Stimulated activated CD8-positive, alpha-beta memory T cell treated with anti-CD3 and anti-CD28 coated beads, Interleukin-15, amount 100 ng/mL, for 24 hours (primary cell): ENCODE data around the gene SRCAP.
"Not testable (repeated sequence)": the region's sequence is repeated elsewhere in the genome, so short reads cannot be mapped to it uniquely, and the experiment has no call there.

Experiments
- DNase-seq: peaks from one replicate; pipeline ENCODE4 v3.0.0-alpha.2; 2020; ENCODE audit warnings: low read depth

Gene SRCAP

DNA sequence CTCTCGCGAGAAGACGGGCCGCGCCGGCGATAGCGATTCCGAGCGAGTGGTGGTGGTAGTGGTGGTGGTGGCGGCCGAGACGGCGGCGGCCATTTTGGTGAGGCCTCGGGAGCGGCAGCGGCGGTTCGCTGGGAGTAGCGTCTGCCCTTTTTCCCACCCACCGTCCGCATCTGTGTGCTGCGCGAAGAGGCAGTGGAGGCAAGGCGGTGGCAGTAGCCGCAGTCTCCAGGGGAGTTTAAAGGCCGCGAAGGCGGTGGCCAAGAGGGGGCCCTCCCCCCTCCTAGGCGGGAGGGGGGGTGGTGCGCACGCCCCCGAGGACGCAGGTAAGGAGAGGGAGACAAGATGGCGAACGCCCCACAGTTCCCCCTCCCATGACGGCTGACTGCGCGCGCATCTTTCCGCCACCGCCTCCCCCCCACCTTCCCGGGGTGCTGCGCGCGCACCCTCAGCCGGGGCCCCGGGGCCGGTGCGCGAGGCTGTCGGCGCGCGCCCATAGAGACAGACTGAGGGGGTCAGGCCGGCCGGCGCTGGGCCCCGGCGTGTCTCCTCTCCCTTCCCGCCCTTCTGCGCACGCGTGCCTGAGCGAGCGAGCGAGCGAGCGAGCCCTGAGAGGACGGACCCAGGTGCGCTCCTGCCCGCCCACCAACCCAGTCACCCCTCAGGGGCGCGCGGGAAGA lies 694 bp upstream of the SRCAP start:
- peak; percentile 98 for DNase-seq

DNA sequence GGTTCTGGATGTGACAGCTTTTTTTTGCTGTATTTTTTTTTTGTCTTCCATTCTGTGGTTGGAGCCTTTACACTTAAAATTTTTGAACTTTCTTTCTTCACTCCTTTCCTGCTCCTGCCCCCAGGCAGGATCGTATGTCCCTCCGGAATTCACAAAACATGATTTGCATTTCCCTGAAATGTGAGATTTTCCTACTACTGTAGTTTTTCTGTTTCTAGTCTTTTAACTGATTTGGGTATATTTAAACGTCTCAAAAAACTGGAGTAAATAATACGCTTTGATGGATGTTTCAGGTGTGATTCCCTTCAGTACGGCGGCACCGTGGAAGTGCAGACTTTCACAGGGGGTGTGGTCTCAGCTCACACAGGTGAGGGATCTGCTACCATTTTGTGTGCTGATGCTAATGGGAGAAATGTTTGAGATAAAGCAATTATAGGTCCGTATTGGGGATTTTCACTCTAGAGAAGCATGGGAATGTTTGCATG lies 686 bp downstream of the SRCAP start:
- no peak for DNase-seq

DNA sequence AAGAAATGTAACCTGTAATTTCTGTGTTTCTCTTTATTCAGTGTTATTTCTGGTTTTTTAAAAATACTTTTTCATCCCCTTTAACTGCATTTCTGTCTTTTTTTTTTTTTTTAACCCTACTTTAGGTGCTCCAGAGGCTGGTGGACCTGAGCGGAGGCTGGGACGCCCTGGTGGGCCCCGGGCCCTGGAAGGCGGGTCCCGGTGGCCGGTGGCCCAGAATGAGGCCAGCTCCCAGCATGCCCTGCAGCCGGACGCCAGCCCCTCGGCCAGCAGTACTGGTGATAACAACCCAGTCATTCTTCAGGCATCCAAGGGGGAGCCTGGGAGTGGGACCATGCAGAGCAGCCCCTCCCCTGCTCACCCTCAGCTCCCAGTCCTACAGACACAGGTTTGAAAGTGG lies 1.5 kb downstream of the SRCAP start:
- no peak for DNase-seq

DNA sequence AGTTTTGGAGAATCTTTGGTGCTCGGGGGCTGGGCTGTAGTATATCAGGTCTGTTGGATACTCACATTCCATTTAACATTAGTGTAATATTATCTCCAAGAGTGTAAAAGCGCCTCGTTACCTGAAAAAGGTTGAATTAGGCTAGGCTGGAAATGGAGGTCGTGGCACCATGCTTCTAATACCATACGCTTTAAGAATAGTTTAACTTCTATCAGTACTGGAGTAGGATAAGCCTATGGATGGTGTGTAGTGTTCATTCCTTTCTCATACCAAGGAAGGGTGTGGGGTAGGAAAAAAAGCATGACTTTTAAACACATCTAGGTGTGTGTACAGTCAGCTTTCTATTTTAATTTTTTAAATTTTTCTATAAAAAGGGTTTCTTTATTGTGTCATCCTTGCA lies 2.0 kb downstream of the SRCAP start:
- no peak for DNase-seq

DNA sequence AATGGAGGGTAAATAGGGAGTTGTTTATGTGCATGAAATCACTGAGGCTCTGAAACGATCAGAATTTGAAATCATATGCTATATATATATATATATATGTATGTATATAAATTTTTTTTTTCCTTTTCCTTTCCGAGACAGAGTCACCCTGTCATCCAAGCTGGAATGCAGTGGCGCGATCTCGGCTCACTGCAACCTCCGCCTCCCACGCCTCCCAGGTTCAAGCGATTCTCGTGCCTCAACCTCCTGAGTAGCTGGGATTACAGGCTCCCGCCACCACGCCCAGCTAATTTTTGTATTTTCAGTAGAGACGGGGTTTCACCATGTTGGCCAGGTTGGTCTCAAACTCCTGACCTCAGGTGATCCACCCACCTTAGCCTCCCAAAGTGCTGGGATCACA lies 4.1 kb downstream of the SRCAP start:
- not testable (repeated sequence) for DNase-seq

DNA sequence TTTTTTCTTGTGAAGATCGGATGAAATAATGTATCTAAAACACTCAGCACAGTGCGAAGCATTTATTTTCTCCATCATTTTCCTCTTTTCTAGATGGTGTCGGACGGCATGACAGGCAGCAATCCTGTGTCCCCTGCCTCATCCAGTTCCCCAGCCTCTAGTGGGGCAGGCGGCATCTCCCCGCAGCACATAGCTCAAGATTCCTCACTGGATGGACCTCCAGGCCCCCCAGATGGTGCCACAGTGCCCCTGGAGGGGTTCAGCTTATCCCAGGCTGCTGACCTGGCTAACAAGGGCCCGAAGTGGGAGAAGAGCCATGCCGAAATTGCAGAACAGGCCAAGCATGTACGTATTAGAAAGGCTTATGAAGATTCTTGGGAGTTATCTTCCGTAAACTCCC lies 5.0 kb downstream of the SRCAP start:
- DNase-seq = no peak

DNA sequence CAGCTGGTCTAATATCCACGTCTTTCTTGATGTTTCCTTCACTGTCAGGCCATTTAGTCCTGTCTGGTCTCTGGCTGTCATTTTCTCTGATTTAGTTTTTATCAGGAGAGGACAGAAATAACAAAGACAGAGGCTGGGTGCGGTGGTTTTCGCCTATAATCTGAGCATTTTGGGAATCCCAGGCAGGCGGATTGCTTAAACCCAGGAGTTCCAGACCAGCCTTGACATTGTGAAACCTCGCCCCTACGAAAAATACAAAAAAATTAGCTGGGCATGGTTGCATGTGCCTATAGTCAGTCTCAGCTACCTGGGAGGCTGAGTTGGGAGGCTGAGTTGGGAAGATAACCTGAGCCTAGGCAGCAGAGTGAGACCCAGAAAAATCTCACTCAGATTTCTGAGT lies 7.1 kb downstream of the SRCAP start:
- no peak for DNase-seq

DNA sequence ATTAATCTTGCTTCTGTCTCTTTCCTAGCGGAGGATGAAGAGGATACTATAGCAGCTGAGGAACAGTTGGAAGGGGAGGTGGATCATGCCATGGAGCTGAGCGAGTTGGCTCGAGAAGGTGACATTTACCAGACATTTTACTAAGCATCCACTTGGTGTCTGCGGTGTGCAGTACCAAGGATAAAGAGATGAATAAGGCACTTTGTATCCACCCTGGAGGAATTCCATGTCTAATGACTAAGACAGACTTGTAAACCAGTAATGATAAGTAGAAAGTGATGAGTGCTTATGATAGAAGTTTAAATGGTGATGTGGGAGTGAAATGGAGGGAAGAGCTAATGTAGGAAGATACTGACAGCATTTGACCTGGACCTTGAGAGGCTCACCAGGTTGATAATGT lies 12.0 kb downstream of the SRCAP start:
- DNase-seq = no peak

DNA sequence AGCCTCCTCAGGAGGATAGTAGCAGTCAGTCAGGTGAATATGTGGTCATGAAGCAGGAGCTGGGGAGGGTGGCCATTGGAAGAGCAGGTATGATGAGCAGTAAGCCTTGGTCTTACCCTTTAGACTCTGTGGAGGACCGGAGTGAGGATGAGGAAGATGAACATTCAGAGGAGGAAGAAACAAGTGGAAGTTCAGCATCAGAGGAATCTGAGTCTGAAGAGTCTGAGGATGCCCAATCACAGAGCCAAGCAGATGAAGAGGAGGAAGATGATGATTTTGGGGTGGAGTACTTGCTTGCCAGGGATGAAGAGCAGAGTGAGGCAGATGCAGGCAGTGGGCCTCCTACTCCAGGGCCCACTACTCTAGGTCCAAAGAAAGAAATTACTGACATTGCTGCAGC lies 12.7 kb downstream of the SRCAP start:
- no peak for DNase-seq

DNA sequence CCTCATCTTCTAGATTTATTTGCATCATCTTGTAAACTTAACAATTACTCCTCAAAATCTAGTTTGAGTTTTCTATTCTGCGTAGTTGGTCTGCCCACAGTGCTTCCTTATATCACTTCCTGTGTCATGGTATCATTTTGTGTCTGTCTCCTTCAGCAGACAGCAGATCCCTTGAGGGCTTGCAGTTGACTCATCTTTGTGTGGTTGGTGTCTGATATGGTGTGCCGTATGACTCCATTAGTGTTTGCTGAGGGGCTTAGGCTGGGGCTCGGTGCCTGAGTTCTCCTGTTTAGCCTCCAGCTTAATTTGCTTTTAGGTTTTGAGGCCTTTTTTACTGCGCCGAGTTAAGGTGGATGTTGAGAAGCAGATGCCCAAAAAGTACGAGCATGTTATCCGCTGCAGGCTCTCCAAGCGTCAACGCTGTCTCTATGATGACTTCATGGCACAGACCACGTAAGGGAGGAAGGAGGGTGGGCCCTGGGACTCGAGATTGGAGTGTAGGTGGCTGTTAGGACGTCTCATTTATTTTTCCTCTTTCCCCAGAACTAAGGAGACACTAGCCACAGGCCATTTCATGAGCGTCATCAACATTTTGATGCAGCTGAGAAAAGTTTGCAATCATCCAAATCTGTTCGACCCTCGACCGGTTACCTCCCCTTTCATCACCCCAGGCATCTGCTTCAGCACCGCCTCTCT lies 16.9 kb downstream of the SRCAP start:
- DNase-seq = no peak

DNA sequence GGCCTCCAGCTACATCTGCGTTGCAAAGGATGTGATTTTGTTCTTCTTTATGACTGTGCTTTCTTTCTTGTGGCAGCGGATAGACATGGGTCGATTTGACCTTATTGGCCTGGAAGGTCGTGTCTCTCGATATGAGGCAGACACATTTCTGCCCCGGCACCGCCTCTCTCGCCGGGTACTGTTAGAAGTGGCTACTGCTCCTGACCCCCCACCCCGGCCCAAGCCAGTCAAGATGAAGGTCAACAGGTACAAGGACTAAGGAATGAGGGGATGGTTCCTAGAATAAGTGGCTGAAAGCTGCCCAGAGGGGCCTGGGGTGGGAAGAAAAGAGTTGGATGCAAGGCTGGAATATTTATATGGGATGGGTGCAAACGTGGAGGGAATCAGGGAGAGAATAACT lies 21.1 kb downstream of the SRCAP start:
- no peak for DNase-seq

DNA sequence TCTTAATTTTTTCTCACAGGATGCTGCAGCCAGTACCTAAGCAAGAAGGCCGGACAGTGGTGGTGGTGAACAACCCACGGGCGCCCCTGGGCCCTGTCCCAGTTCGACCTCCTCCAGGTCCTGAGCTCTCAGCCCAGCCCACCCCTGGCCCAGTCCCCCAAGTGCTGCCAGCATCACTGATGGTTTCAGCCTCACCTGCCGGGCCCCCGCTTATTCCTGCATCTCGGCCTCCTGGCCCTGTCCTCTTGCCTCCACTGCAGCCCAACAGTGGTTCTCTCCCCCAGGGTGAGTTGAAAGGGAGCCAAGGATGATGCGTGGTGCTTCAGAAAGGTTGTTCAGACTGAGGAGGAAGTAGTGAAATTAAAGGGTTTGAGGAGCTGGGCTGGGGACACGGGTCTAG lies 21.7 kb downstream of the SRCAP start:
- DNase-seq = no peak

DNA sequence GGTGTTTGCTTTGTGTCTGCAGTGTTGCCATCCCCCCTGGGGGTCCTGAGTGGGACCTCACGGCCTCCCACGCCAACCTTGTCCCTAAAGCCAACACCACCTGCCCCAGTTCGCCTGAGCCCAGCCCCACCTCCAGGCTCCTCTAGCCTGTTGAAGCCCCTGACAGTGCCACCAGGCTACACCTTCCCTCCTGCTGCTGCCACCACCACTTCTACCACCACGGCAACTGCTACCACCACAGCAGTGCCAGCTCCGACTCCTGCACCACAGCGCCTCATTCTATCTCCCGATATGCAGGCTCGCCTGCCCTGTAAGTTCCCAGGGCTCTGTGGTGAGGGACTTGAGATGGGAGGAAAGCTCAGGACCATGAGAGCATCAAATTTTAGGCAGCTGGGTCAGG lies 22.2 kb downstream of the SRCAP start:
- DNase-seq = no peak

DNA sequence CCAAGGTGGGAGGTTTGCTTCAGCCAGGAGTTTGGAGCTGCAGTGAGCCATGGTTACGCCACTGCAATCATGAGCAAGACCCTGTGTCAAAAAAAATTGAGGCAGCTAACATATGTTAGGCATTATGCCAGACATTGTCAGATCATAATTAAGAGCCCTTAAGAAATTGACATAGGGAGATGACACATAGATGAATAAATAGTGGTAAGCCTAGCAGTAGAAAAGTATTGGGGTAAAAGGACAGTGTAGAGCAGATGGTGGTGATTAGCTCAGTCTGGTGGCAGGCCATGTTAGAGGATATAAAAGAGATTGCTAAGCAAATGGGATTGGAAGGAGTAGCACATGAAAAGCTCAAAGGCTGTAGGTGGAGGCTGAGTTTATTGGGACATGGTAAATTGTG lies 22.6 kb downstream of the SRCAP start:
- no peak for DNase-seq

DNA sequence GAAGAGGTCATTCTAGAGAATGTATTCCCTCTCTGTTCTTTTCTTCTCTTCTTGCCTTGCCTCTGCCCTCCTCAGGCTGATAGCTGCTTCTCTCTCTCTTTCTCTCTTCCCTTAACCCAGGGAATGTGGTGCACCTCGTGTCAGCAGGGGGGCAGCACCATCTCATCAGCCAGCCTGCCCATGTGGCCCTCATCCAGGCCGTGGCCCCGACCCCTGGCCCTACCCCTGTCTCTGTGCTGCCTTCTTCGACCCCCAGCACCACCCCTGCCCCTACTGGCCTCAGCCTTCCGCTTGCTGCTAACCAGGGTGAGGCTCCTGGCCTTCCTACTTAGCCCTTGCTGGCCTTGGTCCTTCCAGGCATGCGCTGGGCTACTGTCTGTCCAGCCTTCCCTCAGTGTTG lies 23.5 kb downstream of the SRCAP start:
- DNase-seq = no peak

DNA sequence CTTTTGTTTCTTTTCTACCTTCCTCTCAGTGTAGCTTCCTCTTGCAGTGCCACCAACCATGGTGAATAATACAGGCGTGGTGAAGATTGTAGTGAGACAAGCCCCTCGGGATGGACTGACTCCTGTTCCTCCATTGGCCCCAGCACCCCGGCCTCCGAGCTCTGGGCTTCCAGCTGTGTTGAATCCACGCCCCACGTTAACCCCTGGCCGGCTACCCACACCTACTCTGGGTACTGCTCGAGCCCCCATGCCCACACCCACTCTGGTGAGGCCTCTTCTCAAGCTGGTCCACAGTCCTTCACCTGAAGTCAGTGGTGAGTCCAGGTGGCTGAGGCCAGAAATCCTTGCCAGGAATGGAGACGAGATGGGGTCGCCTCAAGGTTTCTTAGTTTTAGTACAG lies 23.9 kb downstream of the SRCAP start:
- DNase-seq = no peak

DNA sequence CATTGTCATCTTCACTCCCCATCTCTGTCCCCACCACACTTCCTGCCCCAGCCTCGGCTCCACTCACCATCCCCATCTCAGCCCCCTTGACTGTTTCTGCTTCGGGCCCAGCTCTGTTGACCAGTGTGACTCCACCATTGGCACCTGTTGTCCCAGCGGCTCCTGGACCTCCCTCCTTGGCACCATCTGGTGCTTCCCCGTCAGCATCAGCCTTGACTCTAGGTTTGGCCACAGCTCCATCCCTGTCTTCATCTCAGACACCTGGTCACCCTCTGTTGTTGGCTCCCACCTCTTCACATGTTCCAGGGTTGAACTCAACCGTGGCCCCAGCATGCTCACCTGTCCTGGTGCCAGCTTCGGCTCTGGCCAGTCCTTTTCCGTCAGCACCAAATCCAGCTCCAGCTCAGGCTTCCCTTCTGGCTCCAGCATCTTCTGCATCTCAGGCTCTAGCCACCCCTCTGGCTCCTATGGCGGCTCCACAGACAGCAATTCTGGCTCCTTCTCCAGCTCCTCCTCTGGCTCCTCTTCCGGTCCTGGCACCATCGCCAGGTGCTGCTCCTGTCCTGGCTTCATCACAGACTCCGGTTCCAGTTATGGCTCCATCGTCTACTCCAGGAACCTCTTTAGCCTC lies 24.9 kb downstream of the SRCAP start:
- DNase-seq = no peak

DNA sequence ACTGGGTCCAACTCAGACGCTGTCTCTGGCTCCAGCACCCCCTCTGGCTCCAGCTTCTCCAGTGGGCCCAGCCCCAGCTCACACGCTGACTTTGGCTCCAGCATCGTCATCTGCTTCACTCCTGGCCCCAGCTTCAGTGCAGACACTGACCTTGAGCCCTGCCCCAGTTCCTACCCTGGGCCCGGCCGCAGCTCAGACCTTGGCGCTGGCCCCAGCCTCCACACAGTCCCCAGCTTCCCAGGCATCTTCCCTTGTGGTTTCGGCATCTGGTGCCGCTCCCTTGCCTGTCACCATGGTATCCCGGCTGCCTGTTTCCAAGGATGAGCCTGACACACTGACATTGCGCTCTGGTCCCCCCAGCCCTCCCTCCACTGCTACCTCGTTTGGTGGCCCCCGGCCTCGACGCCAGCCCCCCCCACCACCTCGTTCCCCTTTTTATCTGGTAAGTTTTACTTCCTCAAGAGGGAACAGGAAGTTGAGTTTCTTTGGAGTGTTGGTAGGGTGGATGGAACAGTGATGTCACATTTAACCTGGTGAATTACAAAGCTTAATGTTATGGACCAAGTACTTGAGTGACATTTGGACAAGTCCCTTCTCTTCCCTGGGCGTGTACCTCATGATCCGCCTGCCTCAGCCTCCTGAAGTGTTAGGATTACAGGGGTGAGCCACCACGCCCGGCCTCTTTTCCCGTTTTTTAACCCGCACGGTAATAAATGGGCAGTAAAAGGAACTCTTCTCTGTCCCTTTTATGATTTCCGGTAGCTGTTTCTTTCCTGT lies 25.9 kb downstream of the SRCAP start:
- DNase-seq = no peak

DNA sequence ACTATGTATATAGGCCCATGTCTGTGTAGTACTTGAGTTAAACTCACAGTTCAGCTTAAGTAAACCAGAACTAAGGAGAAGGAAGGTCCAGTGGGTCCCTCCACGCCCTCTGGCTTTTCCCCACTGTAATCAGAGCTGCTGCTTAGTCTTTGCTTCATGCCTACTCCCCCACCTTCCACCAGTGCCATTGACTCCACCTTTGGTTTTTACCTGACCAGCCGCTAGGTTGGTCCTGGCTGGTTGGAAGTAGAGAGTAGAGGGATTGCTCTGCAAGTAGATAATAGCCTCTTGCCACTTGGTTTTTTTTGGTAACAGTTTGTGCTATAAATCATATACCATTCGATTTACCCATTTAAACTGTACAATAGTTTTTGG lies 26.4 kb downstream of the SRCAP start:
- DNase-seq = no peak

DNA sequence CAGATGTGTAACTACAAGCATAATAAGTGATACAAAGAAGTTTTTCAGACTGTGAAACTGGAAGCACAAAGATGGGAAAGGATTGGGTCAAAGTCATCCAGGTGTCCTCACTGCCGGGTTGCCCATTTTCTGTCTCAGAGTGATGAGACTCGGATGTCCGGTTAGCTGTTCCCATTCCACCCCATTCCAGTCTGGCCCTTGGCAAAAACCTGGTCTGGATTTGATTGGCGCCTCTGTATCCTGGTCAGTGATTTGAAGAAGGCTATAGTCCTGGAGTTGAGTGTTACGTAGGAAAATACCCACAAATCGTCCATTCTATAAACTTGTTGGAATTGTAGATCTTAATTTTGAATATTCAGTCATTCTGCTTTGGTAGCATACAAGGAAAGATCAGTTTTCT lies 29.4 kb downstream of the SRCAP start:
- no peak for DNase-seq

DNA sequence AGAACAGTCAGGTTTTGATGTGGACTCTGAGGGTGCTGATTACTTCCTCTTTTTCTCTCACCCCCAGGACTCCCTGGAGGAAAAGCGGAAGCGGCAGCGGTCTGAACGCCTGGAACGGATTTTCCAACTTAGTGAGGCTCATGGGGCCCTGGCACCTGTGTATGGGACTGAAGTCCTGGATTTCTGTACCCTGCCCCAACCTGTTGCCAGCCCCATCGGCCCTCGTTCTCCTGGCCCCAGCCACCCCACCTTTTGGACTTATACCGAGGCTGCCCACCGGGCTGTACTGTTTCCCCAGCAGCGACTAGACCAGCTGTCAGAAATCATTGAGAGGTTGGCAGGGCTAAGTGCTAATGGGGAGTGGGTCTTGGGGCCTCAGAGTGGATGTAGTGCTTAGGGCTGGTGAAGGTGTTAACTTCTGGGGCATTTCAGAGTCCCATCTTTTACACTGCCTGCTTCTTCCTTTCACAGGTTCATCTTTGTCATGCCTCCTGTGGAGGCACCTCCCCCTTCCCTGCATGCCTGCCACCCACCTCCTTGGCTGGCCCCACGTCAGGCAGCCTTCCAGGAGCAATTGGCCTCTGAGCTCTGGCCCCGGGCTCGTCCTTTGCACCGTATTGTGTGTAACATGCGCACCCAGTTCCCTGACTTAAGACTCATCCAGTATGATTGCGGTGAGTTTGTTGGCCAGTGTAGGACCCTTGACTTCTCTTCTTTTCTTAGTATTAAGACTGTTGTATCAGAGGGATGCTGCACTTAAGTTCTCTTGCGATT lies 30.1 kb downstream of the SRCAP start:
- DNase-seq = no peak

DNA sequence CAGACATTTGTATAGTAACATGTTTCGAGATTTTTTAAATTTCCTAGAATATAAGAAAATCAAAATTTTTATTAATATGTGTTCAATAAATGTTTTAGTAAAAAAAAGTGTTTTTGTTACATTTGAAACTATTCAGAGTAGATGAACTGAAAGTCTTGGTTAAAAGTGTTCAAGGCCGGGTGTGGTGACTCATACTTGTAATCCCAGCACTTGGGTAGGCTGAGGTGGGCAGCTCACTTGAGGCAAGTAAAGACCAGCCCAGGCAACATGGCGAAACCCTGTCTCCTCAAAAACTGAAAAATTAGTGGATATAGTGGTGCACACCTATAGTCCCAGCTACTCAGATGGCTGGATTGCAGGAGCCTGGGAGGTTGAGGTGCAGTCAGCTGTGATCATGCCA lies 32.4 kb downstream of the SRCAP start:
- DNase-seq = no peak
